Kidney (tissue), 14 donors: ENCODE data around the gene TRRAP. TPM values are rescaled to one million over a fixed set of nuclear protein-coding genes. Genes with fewer than 3 reads are reported as not detected.

Experiments
- DNase-seq, 5 donors: peaks; one replicate each; pipeline ENCODE4 v3.0.0-alpha.2; 2013 to 2020
- FAIRE-seq: peaks from 2 replicates; lab custom pipeline; 2012; peaks lifted over from hg19 to GRCh38; lab: Jason Lieb, UNC
- H3K27ac ChIP-seq, 2 donors: one replicate each; pipeline ENCODE4 v1.7.0; 2013; ENCODE audit warnings: low read depth in 2 of 2, low read length in 2 of 2, inconsistent platforms in 1 of 2
- H3K27me3 ChIP-seq: one replicate; pipeline ENCODE4 v1.7.1; 2013; ENCODE audit warnings: low read length, inconsistent platforms; ENCODE audit not compliant: control insufficient read depth, insufficient read depth
- H3K36me3 ChIP-seq, 3 donors: one replicate each; pipeline versions ENCODE4 v1.7.0 to v1.7.1; 2013; ENCODE audit warnings: low read length in 3 of 3, control low read depth in 1 of 3, inconsistent platforms in 1 of 3; ENCODE audit not compliant: insufficient read depth in 3 of 3, control insufficient read depth in 2 of 3
- H3K4me1 ChIP-seq, 3 donors: one replicate each; pipeline versions ENCODE4 v1.7.0 to v1.7.1; 2013; ENCODE audit warnings: low read length in 3 of 3, inconsistent platforms in 1 of 3, low read depth in 1 of 3; ENCODE audit not compliant: control insufficient read depth in 2 of 3, insufficient read depth in 2 of 3
- H3K4me3 ChIP-seq, 3 donors: one replicate each; pipeline versions ENCODE4 v1.7.0 to v1.8.1; 2013; ENCODE audit warnings: low read length in 3 of 3, control low read depth in 1 of 3, inconsistent platforms in 1 of 3
- H3K9ac ChIP-seq, 3 donors: one replicate each; pipeline versions ENCODE4 v1.7.0 to v1.7.1; 2013; ENCODE audit warnings: low read length in 3 of 3, control low read depth in 1 of 3, inconsistent platforms in 1 of 3
- H3K9me3 ChIP-seq, 3 donors: one replicate each; pipeline versions ENCODE4 v1.7.0 to v1.7.1; 2013; ENCODE audit warnings: low read length in 3 of 3, control low read depth in 1 of 3, inconsistent platforms in 1 of 3; ENCODE audit not compliant: control insufficient read depth in 2 of 3, insufficient read depth in 1 of 3
- CTCF ChIP-seq: IDR thresholded peaks from 3 replicates; pipeline ENCODE4 v1.5.1; 2012; ENCODE audit warnings: mild to moderate bottlenecking, moderate library complexity, borderline replicate concordance; ENCODE audit not compliant: insufficient read depth; ENCODE audit errors: extremely low read depth
- intact Hi-C: fragments of 100-400 bp; cut with DNase I; formaldehyde crosslinking; loops from one replicate; pipeline ENCODE4 v1.11.1; 2022
- polyA plus RNA-seq: library from polyadenylated mRNA; stranded (reverse); fragments of 350-450 nt; fragmentation: Illumina TruSeq; extraction: RNeasy Lipid Tissue Mini Kit (QIAGEN cat#74804); gene quantifications from one replicate; pipeline ENCODE4 v1.2.3, GENCODE V29; 2014; ENCODE audit warnings: low read depth, low replicate concordance; ENCODE audit not compliant: insufficient read depth
- total RNA-seq: library from RNA; stranded (reverse); fragmentation: NEBNext Ultra II Directional; extraction: Animal tissue kit (Norgen Biotek cat#: 25700); gene quantifications from one replicate; pipeline ENCODE4 v1.2.1, GENCODE V29; 2021
- donor health status: control.
- donor health status: control.
- donor health status: control.
- donor health status: control.
- donor health status: control.
- donor health status: DM: yes; HTN: yes; CAD: no.
- donor health status: Normal renal cell carcinoma (clear cell type).

TRRAP gene
- total and polyA plus RNA-seq, 2 donors from 2014 or later: 7.0 to 47.7 TPM

- Histone ChIP-seq H3K36me3 (peaks cover 8 to 65% (median 32%) of the 10 kb centered on the region in 3 donors), H3K4me1 (peaks cover 0 to 3% (median 3%) of the 10 kb centered on the region in 3 donors), H3K9ac (no peak overlapping the region), H3K27me3 (no peaks in the 10 kb centered on the region), H3K9me3 (no peaks in the 10 kb centered on the region), H3K4me3 (no peak overlapping the region), H3K27ac (no peak overlapping the region)
- no peak for FAIRE-seq
- no peak for TF ChIP-seq CTCF
- intact Hi-C loops: no loop called here
- DNase-seq: peak in 1 of 5 donors; percentile 21
Measured at GRCh38 chr7:99036546-99037111, 158.3 kb downstream of the TRRAP start.

GRCh38 chr7:99037327-99037940, 159.1 kb downstream of the TRRAP start:
- no peak for TF ChIP-seq CTCF
- no peak overlapping the region for H3K9ac ChIP-seq
- no peaks in the 10 kb centered on the region for H3K27me3 ChIP-seq
- FAIRE-seq (no peak), DNase-seq (no peak)
- no peak overlapping the region for H3K27ac ChIP-seq
- H3K36me3 ChIP-seq: peaks cover 8 to 59% (median 27%) of the 10 kb centered on the region in 3 donors
- H3K4me3 ChIP-seq: no peak overlapping the region
- no peaks in the 10 kb centered on the region for H3K9me3 ChIP-seq
- peaks cover 0 to 3% (median 3%) of the 10 kb centered on the region in 3 donors for H3K4me1 ChIP-seq
- intact Hi-C loops: no loop called here

- intact Hi-C loops: no loop called here
- H3K27ac ChIP-seq: no peak overlapping the region
- H3K27me3 ChIP-seq: no peaks in the 10 kb centered on the region
- no peaks in the 10 kb centered on the region for H3K9me3 ChIP-seq
- H3K4me1 ChIP-seq: peaks cover 0 to 5% (median 3%) of the 10 kb centered on the region in 3 donors
- H3K9ac ChIP-seq: no peak overlapping the region
- FAIRE-seq (no peak), DNase-seq (no peak)
- TF ChIP-seq CTCF: no peak
- H3K4me3 ChIP-seq: no peak overlapping the region
- H3K36me3 ChIP-seq: peaks cover 8 to 61% (median 29%) of the 10 kb centered on the region in 3 donors
Measured at GRCh38 chr7:99038086-99038855, 159.9 kb downstream of the TRRAP start.
